ENCODE results near the gene MGAT5B. TPM values are rescaled to one million over a fixed set of nuclear protein-coding genes. Genes with fewer than 3 reads are reported as not detected.

The MGAT5B gene
- total and polyA plus RNA-seq, 5 experiments from 2014 or later, result 1.7 to 2.0 TPM; not detected in 3

- DNase-seq (no peak), ATAC-seq (no peak)
- POLR2A ChIA-PET, result interaction anchor here (0.6 to 0.7 kb wide), 3 partner anchors 83 to 949 kb away, joined by 3 to 5 read pairs (median 3); no protein-coding TSS in a partner anchor
- no peaks in the 10 kb centered on the region for H3K36me3 Mint-ChIP-seq
- H3K4me1 Mint-ChIP-seq, result peaks cover 0 to 8% (median 0%) of the 10 kb centered on the region in 4 donors
- peak overlapping the region in 2 of 10 donors; percentile 22 to 52 for H3K27ac Mint-ChIP-seq
- H3K27me3 Mint-ChIP-seq, result no peaks in the 10 kb centered on the region
- H3K9me3 Mint-ChIP-seq, result no peaks in the 10 kb centered on the region
- no peak overlapping the region for H3K4me3 Mint-ChIP-seq
Measured at GRCh38 chr17:76952402-76952801, 84.2 kb downstream of the MGAT5B start.

DNA sequence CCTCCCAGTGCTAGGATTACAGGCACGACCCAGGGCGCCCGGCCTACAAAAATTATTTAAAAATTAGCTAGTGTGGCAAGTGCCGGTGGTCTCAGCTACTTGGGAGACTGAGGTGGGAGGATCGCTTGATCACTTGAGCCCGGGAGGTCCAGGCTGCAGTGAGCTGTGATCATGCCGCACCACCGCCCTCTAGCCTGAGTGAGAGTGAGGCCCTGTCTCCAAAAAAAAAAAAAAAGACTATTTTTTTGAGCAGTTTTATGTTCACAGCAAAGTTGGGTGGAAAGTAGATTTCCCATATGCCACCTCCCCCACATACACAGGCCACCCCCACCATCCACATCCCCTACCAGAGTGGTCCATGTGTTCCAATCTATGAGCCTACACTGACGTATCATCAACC, 84.9 kb downstream of the MGAT5B start:
- Mint-ChIP-seq H3K27ac (peak overlapping the region in 1 of 10 donors; percentile 52), H3K4me3 (no peak overlapping the region), H3K27me3 (no peaks in the 10 kb centered on the region), H3K4me1 (peaks cover 0 to 9% (median 0%) of the 10 kb centered on the region in 4 donors), H3K9me3 (no peaks in the 10 kb centered on the region), H3K36me3 (no peaks in the 10 kb centered on the region)
- ATAC-seq, result no peak
- POLR2A ChIA-PET, result interaction anchor here (0.7 kb wide), 1 partner anchor 157 kb away, joined by 3 read pairs; no protein-coding TSS in a partner anchor
- DNase-seq, result no peak

DNA sequence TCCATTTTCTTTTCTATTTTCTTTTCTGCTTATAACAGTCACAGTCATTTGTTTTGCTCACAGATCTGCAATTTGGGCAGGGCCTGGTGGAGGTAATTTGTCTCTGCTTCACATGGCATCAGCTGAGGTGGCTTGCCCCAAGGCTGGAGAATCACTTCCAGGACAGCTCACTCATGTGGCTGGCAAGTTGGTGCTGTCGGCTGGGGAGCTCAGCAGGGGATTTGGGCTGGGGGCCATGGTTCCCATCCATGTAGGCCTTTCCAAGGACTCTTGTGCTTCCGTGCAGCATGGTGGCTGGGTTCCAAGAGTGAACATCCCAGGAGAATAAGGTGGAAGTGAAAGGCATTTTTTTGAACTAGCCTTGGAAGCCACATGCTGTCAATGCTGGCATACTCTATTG, 85.7 kb downstream of the MGAT5B start:
- H3K9me3 Mint-ChIP-seq, result no peaks in the 10 kb centered on the region
- no peak for DNase-seq
- no peak for ATAC-seq
- H3K4me1 Mint-ChIP-seq, result peaks cover 0 to 13% (median 0%) of the 10 kb centered on the region in 4 donors
- H3K4me3 Mint-ChIP-seq, result no peak overlapping the region
- H3K27ac Mint-ChIP-seq, result peak overlapping the region in 4 of 10 donors; percentile 1 to 66 (median 56)
- H3K36me3 Mint-ChIP-seq, result no peaks in the 10 kb centered on the region
- POLR2A ChIA-PET, result no interaction called here
- no peaks in the 10 kb centered on the region for H3K27me3 Mint-ChIP-seq

DNA sequence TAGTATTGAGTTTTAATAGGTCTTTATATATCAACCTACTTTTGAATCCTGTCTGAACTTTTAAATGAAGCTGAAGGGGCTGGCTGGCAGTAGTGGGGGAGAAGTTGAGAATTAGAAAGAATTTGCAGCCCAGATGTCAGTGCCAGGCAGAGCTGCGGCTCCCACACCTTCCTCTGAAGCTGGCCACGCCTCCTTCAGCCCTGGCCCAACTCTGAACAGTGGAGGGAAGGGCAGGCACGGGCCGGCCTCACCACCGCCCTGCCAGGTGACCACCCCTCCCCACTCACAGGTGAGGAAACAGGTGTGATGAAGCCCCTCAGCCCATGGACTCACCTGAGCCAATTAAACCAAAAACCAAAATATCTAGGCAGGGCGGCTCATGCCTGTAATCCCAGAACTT, 87.0 kb downstream of the MGAT5B start:
- POLR2A ChIA-PET, result no interaction called here
- Mint-ChIP-seq H3K4me1 (peaks cover 0 to 13% (median 0%) of the 10 kb centered on the region in 4 donors), H3K9me3 (no peaks in the 10 kb centered on the region), H3K27ac (peak overlapping the region in 2 of 10 donors; percentile 40 to 68), H3K27me3 (peaks cover 0 to 2% (median 0%) of the 10 kb centered on the region in 5 donors), H3K4me3 (no peak overlapping the region), H3K36me3 (no peaks in the 10 kb centered on the region)
- ATAC-seq (no peak), DNase-seq (no peak)

DNA sequence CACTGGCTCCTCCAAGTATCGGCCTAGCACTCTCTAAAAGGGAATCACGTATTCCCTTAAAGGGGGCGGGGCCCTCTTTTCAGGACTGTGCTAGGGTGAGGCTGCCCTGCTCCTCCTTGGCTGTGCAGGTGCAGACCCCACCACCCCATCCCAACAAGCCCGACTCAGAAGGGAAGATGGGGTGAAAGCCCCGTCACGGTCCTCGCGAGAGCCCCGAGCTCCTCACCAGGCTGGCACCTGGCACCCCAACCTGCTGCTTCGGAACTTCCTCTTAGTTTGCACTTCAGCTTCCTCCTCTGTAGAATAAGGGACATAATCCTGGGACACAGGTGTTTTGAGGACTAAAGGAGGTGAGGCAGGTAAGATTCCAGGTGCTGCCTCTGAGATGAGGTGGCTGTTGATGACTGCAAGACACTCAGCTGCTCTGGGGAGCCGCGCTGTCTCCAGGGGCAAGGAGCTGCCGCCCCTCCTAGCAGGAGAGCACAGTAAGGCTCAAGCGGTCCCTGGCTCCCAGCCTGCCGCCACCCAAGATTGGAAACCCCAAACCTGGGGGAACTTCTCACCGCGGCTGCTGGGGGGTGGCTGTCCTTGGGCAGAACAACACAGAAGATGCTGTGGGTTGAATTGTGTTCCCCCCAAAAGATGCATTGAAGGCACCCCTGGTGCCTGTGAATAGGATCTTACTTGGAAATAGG, 88.8 kb downstream of the MGAT5B start:
- peak overlapping the region in 1 of 10 donors; percentile 45 for H3K4me3 Mint-ChIP-seq
- POLR2A ChIA-PET, result interaction anchor here (1.1 kb wide), 1 partner anchor 10 kb away, joined by 3 read pairs; no protein-coding TSS in a partner anchor
- H3K4me1 Mint-ChIP-seq, result peaks cover 0 to 13% (median 0%) of the 10 kb centered on the region in 4 donors
- ATAC-seq, result no peak
- no peak for DNase-seq
- H3K27me3 Mint-ChIP-seq, result peaks cover 0 to 2% (median 0%) of the 10 kb centered on the region in 5 donors
- peak overlapping the region in 2 of 10 donors; percentile 33 to 53 for H3K27ac Mint-ChIP-seq
- no peaks in the 10 kb centered on the region for H3K9me3 Mint-ChIP-seq
- H3K36me3 Mint-ChIP-seq, result no peaks in the 10 kb centered on the region

GRCh38 chr17:76957678-76958464, 89.7 kb downstream of the MGAT5B start:
- DNase-seq, result peak in 1 of 10 donors; percentile 13
- H3K9me3 Mint-ChIP-seq, result no peaks in the 10 kb centered on the region
- H3K36me3 Mint-ChIP-seq, result no peaks in the 10 kb centered on the region
- POLR2A ChIA-PET, result no interaction called here
- peaks cover 0 to 13% (median under 1%) of the 10 kb centered on the region in 4 donors for H3K4me1 Mint-ChIP-seq
- no peak for ATAC-seq
- peak overlapping the region in 1 of 10 donors; percentile 42 for H3K27ac Mint-ChIP-seq
- peaks cover 0 to 2% (median 0%) of the 10 kb centered on the region in 5 donors for H3K27me3 Mint-ChIP-seq
- peak overlapping the region in 2 of 10 donors; percentile 14 to 75 for H3K4me3 Mint-ChIP-seq

- Mint-ChIP-seq H3K4me1 (peaks cover 0 to 13% (median under 1%) of the 10 kb centered on the region in 4 donors), H3K27ac (peak overlapping the region in 3 of 10 donors; percentile 9 to 76 (median 67)), H3K9me3 (no peaks in the 10 kb centered on the region), H3K27me3 (peaks cover 0 to 2% (median 0%) of the 10 kb centered on the region in 5 donors), H3K36me3 (no peaks in the 10 kb centered on the region), H3K4me3 (no peak overlapping the region)
- ATAC-seq (no peak), DNase-seq (no peak)
- POLR2A ChIA-PET, result no interaction called here
Measured at GRCh38 chr17:76958974-76959373, 90.8 kb downstream of the MGAT5B start.

GRCh38 chr17:76961869-76962268, 93.7 kb downstream of the MGAT5B start:
- Mint-ChIP-seq H3K36me3 (no peaks in the 10 kb centered on the region), H3K4me1 (peaks cover 0 to 10% (median under 1%) of the 10 kb centered on the region in 4 donors), H3K27ac (no peak overlapping the region), H3K9me3 (no peaks in the 10 kb centered on the region), H3K27me3 (peaks cover 0 to 2% (median 0%) of the 10 kb centered on the region in 5 donors), H3K4me3 (no peak overlapping the region)
- POLR2A ChIA-PET, result no interaction called here
- ATAC-seq (no peak), DNase-seq (no peak)

GRCh38 chr17:76962858-76963257, 94.7 kb downstream of the MGAT5B start:
- Mint-ChIP-seq H3K27ac (peak overlapping the region in 5 of 10 donors; percentile 0 to 80 (median 31)), H3K4me1 (peaks cover 0 to 10% (median 2%) of the 10 kb centered on the region in 4 donors), H3K4me3 (no peak overlapping the region), H3K9me3 (no peaks in the 10 kb centered on the region), H3K27me3 (peaks cover 0 to 2% (median 0%) of the 10 kb centered on the region in 5 donors), H3K36me3 (no peaks in the 10 kb centered on the region)
- DNase-seq (no peak), ATAC-seq (no peak)
- POLR2A ChIA-PET, result no interaction called here

GRCh38 chr17:76966016-76966415, 97.8 kb downstream of the MGAT5B start:
- Mint-ChIP-seq H3K9me3 (no peaks in the 10 kb centered on the region), H3K27me3 (peaks cover 0 to 4% (median 0%) of the 10 kb centered on the region in 5 donors), H3K4me3 (no peak overlapping the region), H3K27ac (peak overlapping the region in 1 of 10 donors; percentile 75), H3K4me1 (peaks cover 12 to 27% (median 21%) of the 10 kb centered on the region in 4 donors), H3K36me3 (no peaks in the 10 kb centered on the region)
- DNase-seq (no peak), ATAC-seq (no peak)
- POLR2A ChIA-PET, result no interaction called here

DNA sequence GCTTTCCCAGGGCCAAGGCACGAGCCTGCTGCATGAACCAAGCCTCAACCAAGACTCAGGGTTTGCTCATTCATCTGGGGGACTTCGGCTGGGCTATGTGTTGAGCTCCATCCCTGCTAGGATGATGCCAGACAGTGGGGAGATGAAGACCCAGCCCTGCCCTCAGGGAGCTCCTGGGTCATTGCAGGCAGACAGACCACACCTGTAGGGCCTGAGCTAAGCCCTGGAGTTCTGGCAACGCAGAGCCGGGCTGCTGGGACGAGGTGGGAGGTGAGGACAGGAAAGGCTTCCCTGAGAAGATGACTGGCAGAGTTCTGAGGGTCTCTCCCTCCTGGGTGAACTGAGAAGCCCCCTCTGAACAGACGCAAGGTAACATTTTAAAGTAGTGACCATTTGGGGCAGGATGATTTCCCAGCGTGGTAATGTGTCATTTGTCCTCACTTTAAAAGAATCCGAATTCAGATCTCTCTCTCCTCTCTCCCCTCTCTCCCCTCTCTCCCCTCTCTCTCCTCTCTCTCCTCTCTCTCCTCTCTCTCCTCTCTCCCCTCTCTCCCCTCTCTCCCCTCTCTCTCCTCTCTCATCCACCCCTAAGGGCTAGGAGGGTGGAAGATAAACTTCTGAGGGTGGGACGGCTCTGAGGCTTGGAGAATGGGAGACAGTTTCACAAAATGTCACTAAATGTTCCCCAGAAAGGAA, 98.4 kb downstream of the MGAT5B start:
- Mint-ChIP-seq H3K36me3 (no peaks in the 10 kb centered on the region), H3K9me3 (no peaks in the 10 kb centered on the region), H3K27ac (peak overlapping the region in 4 of 10 donors; percentile 14 to 75 (median 30)), H3K4me1 (peaks cover 12 to 27% (median 21%) of the 10 kb centered on the region in 4 donors), H3K27me3 (peaks cover 0 to 4% (median 0%) of the 10 kb centered on the region in 5 donors), H3K4me3 (no peak overlapping the region)
- DNase-seq (no peak), ATAC-seq (no peak)
- POLR2A ChIA-PET, result interaction anchor here (0.6 kb wide), 1 partner anchor 14 kb away, joined by 4 read pairs; no protein-coding TSS in a partner anchor

- H3K4me1 Mint-ChIP-seq, result peaks cover 12 to 27% (median 21%) of the 10 kb centered on the region in 4 donors
- POLR2A ChIA-PET, result interaction anchor here (0.5 kb wide), 1 partner anchor 50 kb away, joined by 4 read pairs; no protein-coding TSS in a partner anchor
- peak overlapping the region in 5 of 10 donors; percentile 8 to 83 (median 65) for H3K27ac Mint-ChIP-seq
- H3K27me3 Mint-ChIP-seq, result peaks cover 0 to 4% (median 0%) of the 10 kb centered on the region in 5 donors
- no peak for ATAC-seq
- peak overlapping the region in 8 of 10 donors; percentile 84 to 90 (median 86) for H3K4me3 Mint-ChIP-seq
- no peaks in the 10 kb centered on the region for H3K36me3 Mint-ChIP-seq
- DNase-seq, result no peak
- no peaks in the 10 kb centered on the region for H3K9me3 Mint-ChIP-seq
Measured at GRCh38 chr17:76967762-76968161, 99.6 kb downstream of the MGAT5B start.
